GM21529 (cell line): Measurements from ENCODE around the gene MTIF3.

Source experiments
- ATAC-seq: cut with Tn5 transposase; IDR thresholded peaks from one replicate; pipeline ENCODE4 v1.9.1; 2021; ENCODE audit not compliant: unreplicated experiment

The MTIF3 gene, protein sequence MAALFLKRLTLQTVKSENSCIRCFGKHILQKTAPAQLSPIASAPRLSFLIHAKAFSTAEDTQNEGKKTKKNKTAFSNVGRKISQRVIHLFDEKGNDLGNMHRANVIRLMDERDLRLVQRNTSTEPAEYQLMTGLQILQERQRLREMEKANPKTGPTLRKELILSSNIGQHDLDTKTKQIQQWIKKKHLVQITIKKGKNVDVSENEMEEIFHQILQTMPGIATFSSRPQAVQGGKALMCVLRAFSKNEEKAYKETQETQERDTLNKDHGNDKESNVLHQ

DNA sequence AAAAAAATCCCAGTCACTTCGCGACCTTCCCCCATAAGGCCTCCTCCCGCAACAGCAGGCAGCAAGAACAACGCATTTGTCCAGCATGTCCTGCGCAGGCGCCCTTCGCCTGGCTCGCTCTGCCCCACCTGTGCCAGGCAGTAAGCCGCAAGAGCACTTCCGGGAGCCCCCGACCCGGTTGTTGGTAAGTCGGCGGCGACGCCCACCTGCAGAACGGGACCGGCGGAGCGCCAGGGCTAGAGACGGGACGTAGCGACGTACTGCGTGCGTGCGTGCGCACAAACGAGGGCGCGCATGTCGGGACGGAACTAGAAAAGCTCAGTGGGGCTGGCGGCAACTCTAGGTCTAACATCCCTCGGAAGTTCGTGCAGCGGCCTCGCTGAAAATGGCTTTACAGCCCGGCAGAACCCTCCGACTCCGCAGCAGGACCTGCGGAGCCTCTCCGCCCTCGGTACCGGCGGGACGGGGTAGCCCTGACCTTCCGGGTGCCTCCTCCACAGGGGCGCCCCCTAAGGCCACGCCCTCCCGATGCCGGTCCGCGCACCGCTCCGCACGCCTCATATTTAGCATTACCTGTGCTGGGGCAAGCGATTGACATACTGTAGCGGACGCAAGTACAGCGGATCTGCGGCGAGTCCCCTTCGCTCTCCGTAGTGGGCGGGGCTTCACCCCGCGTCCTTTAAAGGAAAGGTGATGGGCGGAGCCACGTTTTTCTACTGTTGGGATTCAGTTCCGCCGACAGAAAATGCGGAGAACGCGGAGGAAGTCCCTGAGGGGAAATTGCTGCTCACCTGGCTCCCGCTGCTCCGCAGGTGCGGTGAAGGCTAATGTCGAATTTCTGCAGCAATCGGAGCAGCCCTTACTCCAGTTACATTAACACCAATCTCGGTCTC lies at the start of gene MTIF3:
Gene MTIF3, minus strand, starts transcription at position 629 of the 893 bp plus-strand sequence. CDS start 10,116 bp downstream, outside the sequence.
- ATAC-seq, result peak; percentile 82

DNA sequence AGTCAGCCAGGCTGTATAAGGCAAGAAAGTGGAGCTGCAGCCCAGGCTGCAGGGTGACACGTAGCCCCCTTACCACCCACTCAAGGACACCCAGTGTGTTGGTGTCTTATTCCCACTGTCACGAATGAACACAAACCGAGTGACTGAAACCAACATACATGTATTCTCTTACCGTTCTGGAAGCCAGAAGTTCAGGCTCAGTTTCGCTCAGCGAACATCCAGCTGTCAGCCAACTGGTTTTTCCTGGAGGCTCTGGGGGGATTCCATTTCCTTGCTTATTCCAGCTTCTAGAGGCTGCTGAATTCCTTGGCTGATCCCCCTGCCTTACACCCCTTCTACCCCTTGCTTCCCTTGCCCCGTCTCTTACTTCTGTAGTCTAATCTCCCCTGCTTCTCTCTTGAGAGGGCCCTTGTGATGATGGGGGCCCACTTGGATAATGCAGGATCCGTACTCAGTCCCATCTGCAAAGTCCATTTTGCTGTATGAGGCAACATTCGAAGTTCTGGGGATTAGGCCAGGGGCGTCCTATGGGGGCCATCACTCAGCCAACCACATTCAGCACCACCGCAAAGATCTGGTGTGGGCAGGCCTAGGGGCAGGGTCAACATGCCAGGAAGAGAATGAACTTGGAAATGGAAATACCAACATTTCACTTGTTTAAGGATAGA lies 47.3 kb upstream of the MTIF3 start:
- ATAC-seq, result no peak

DNA sequence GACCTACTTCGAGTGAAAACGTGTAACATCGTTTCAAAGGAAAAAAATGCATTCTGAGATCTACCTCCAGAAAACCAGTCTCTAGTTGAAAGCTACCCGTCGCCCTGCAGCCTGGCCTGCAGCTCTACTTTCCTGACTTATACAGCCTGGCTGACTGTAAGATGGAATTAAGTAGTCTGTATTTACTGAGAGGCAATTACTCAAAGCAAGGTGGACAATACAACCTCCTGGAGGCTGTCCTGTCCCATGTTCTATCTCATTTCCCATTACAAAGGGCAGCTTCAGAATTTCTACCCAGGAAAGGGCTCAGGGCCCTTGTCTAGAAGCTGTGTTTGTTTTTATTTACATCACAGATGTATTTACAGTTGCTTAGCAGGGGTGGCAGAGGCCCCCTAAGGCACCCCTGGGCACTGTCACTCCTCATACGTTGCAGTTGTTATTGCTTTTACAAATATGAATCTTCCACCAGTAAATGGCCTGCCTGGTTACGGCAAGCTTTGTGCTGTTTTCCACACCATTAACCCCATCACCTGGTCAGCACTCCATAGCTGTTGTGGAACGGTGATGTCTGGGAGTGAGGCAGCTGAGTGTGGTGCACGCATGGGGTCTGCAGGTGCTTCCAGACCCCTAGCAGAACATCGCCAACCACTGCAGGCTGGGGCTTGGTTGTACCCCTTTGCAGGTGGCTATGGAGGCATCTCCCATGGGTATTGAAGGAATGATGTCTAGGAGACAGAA lies 46.3 kb upstream of the MTIF3 start:
- no peak for ATAC-seq

DNA sequence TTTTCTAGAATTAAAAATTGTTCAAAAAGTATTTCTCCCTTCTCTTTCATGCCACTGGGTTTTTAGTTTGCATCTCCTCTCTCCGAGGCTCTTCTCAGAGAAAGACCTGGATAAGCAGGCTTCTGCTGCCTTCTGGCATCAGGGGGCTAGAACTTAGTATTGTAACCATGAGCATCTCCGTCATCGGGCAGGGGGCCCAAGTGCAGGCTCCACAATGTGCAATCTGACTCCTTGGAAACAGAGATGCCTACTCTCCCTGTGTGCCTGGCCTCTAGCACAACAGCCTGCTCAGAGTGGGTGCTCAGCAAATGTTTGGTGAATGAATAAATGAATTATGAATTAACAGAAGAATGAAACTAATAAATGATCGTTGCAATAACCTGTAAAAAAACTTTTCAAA lies 45.6 kb upstream of the MTIF3 start:
- no peak for ATAC-seq

DNA sequence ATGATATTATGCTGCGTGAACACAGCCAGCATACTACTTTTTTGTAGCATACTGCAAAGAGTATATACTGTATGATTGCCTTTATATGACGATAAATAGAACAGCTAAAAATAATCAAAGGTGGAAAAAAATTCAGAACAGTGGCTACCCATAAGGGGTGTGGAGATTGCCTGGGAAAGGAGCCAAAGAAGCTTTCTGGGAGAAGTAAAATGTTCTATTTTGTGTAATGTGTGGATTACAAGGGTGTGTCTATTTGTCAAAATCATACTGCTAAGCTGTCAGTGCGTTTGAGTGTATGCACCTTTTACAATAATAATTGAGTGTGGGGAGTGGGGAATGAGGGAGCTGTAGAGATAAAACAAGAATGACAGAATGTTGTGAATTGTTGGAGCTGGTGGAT lies 45.2 kb upstream of the MTIF3 start:
- ATAC-seq, result no peak

DNA sequence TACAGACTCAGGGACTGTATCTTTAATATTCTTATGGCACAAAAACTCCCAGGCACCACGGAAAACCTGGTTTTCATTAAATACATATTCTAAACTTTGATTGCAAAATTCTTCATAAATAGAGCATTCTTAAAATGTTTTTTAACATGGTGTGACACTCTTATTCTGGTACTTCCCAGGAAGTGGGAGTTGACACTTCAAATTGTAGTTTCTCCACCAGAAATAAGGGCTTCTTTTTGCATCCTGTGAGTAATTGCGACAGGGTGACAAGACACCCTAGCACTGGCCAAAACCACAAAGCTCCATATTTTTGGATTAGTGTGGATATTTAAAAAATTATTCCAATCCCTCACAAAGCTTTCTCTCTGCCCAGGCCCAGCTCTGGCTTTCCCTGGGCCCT lies 43.6 kb upstream of the MTIF3 start:
- ATAC-seq, result no peak

DNA sequence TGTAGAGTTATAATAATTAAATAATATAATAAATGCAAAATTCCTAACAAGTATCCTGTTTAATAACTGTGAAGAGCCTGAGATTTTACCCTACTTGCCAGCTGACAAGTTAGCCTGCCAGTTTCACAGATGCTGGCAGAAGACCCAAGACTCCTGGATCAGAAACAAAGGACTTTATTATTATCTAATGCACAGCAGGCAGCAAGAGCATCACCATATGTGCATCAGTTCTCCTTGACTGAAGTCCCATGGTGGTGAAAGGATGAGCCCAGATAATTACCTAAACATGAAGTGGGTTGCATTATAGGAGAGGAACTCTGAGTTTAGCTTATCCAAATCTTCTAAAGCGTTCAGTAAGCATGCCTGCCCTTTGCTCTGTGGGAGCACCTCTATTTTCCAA lies 39.1 kb upstream of the MTIF3 start:
- no peak for ATAC-seq

DNA sequence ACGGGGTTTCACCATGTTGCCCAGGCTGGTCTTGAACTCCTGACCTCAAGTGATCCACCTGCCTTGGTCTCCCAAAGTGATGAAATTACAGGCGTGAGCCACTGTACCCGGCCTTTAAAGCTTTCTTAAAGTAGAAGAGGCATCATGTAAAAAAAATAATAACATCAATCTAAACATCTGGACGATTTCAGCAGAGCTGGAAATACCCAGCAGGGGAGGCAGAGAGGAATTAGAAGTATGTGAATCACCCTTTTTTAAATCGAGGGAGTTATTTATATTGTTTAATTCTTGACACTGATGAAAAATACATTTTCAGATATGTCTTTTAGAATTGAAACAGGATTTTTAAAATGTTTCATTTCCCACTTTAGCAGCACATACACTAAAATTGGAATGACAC lies 37.4 kb upstream of the MTIF3 start:
- no peak for ATAC-seq

DNA sequence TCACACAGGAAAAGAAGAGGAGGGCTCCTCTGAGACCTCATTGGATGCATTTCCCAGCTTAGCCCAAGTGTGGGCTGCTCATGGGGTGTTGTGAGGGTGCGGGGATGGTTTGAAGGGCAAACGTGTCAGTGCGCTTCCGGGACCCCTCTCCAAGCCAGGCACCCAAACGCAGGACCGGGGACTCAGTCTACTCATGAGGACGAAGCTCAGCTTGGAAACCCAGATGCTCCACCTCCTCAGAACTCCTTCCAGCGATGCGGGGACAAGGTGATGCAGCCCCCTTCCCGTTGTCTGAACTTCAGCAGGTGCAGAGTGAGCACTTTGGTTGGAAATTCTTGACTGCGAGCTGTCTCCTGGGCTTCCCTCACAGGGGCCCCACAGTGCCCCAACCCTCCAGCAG lies 33.1 kb upstream of the MTIF3 start:
- ATAC-seq, result no peak

DNA sequence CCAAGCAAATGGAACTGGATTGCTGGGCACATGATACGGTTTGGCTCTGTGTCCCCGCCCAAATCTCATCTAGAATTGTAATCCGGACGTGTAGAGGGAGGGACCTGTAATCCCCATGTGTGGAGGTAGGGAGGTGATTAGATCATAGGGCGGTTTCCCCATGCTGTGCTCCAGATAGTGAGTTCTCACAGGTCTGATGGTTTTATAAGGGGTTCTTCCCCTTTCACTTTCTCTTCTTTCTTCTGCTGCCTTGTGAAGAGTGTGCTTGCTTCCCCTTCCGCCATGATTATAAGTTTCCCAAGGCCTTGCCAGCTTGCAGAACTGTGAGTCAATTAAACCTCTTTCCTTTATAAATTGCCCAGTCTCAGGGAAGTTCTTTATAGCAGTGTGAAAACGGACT lies 32.6 kb upstream of the MTIF3 start:
- peak; percentile 90 for ATAC-seq

DNA sequence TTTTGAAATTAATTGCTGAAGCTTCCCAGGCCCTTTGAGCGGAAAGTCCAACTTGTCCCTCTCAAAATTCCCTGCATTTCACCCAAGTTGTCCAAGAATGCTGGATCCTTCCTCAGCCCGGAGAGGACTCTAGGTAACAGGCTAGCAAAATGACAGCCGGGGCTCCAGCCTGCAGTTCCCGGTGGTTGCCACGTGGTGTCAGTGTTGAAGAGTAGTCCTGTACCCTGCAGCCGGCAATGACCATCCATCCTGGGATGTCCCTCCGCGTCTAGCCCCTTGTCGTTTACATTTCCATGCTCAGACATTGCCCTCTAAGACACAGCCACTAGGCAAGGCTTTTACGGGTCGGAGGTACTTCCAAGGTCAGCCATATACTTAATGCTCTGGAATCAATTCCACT lies 31.4 kb upstream of the MTIF3 start:
- ATAC-seq, result no peak

DNA sequence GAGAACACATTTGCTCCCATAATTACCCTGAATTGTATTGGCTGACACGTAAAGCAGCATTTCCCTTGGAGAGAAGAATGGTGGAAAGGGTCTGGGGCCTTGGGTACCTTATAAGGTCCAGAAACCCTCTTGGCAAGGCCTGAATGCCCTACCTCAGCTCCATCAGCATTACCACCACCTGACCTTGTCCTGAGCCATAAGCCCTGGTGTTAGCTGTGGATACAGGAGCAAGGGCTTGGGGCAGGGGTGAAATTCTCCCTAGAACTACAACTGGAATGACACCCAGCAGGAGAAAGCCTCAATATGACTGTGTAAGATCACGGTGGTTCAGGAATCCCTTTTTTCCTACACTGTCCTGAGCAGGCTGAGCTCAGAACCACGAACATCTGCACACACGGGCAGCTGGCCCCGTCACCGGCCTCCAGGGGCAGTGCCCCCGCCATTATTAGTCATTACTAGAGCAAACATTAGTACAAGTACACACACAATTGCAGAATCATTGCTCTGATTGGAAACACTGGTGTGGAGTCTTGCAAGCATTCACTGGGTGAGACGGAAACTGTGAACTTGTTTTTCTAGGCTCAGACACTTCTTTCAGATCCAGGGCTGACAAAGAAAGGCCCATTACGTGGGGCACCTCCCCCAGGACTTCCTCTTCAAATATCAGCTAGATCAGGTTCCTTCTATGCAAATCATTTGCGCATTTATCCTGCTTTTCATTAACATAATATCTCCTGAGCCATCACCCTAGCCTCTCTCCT lies 26.8 kb upstream of the MTIF3 start:
- ATAC-seq, result peak; percentile 72

DNA sequence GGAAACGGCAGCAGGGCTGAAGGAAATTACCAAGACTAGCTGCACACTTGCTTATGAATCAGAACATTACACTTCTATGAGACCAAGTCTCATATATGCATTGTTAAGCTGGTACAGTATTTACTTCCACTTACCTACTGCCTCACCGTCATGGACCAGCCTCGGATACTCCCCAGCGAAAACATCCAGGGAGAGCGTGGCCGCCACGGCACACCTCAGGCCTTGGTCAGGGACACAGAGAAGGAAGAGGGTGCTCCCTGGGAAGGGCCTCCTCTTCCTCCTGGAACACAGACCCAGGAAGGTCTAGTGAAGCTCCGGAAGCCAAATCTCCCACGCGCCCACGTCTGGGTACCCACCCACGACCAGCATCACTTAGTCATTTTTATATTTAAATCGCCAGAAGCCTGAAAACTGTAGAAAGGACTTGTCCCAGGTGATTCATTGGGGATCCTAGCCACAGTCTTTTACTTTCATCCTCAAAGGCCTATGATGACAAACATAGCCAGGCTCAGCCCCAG lies 24.4 kb upstream of the MTIF3 start:
- no peak for ATAC-seq

DNA sequence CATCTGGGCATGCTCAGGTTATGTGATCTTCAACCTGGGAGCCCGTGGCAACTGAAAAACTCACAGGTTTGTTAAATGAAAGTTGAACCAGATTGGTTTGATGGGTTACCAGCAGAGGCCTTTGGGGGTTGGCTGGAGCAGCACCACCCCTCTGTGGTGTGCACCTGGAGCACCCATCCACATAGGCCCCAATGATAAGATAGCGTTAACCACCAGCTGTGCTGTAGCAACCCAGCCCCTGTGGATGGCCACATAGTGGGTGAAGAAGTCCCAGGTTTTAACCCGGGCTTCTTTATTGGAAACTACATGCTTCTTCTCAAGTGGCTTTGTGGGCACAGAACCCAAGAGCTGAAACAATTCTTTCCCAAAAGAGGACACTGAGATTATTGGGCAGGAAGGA lies 22.6 kb upstream of the MTIF3 start:
- no peak for ATAC-seq

DNA sequence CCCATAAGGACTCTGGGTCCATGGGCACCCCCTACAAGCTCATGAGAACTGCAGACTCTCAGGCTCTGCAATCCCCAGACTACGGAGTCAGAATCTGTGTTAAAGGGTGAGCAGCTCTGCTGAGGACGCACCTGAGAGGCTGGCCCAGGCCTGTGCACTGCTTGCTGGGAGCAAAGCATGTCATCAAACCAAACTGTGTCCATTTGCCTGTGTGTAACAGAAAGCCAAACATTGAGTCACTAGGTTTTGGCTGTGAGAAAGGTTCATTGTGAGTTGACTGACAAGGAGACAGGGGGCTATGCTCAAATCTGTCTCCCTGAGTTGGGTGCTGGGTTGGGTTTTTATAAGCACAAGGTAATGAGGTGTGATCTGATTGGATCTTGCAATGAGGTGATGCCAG lies 22.1 kb upstream of the MTIF3 start:
- no peak for ATAC-seq

DNA sequence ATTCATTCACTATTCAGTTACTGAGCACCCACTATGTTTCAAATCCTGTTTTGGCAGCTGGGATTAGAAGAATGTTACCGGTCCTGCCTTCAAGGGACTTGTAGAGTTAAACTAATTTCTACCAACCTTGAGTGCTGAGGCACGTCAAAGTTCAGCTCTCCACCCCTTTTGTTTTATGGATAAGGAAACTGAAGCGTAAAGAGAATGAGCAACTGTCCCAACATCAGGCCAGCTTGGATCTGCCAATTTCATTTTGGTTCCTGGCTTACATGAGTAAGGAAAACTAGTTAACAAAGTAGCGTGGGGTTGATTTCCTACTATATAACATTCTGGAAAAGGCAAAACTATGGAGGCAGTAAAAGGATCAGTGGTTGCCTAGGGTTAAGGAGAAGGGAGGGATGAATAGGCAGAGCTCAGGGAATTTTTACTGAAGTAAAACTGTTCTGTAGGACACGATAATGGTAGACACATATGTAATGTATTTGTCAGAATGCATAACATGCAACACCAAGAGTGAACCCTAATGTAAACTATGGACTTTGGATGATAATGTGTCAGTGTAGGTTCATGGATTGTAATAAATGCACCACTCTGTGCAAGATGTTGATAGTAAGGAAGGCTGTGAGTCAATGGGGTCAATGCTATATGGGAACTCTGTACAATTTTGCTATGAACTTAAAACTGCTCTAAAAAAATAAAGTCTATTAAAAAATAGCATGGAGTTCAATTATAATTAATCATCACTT lies 19.9 kb upstream of the MTIF3 start:
- ATAC-seq, result no peak

DNA sequence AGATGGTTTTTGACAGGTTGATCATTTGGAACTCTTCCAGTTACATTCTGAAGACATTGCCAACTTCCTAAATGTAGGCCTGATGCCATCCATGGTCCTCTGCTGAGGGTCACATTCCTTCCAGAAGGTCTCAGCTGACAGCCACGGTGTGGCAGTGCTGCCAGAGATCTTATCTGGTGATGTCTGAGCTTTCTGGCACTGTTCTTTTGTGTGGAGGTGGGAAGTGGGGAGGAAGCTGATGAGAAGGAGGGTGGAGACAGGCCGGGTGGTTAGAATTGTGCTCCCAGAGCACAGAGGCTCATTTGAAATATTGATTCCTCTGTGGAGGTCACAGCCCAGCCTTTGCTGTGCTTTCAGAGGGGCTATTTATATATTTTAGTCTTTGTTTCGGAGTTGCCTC lies 16.1 kb upstream of the MTIF3 start:
- no peak for ATAC-seq

DNA sequence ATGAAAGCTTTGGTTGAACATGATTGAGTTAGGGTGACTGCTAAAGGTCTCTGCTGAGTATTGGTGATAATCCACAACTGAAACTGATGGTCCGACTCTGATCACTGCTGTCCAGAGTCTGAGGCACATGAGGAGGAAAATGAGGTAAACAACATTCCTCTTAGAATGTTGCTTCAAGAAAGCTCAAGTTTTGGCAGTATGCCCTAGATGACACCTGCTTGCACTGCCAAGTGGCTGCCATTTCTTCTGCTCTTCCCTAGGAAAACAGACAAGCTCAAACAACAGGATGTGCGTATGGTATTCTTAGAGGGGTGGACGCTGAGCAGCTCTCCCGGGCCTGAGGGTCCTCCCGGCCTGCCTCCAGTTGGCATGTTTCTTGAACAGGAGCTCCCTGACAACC lies 15.2 kb upstream of the MTIF3 start:
- ATAC-seq, result no peak

DNA sequence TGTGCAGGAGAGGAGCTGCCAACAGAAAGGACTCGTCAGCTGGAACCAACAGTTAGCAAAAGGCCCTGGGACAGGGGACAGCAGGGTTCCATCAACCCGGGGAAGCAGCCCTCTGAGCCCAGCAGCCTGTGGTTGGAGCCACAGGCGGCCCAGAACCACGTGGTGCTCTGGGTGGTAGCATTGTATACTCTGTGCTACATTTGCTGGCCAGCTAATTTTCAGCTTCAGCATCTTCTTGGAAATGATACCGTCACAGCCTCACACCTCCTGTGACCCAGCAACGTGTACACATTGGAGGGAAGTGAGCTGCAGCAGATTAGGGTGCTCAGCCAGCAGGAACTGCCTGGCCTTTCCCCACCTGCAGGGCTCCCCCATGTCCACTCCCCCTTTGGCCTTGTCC lies 13.1 kb upstream of the MTIF3 start:
- no peak for ATAC-seq
